Epithelial cell of umbilical artery (primary cell): Measurements from ENCODE around the gene PCDHGB3. TPM values are rescaled to one million over a fixed set of nuclear protein-coding genes. Genes with fewer than 3 reads are reported as not detected.

Experiments
- total RNA-seq: library from RNA; depleted of rRNA; stranded (reverse); fragments of >200 nt; gene quantifications from 2 replicates; pipeline ENCODE4 v1.2.3, GENCODE V29; 2014

Gene PCDHGB3
- total RNA-seq, 1 donor from 2014 or later, result 1.3 TPM

GRCh38 chr5:141407790-141408505 is 37.9 kb downstream of the PCDHGB3 start, which contains the start of gene PCDHGB6:
Gene PCDHGB6 (plus strand): TSS chr5:141408021. CDS start chr5:141408203, 182 bp downstream.

DNA sequence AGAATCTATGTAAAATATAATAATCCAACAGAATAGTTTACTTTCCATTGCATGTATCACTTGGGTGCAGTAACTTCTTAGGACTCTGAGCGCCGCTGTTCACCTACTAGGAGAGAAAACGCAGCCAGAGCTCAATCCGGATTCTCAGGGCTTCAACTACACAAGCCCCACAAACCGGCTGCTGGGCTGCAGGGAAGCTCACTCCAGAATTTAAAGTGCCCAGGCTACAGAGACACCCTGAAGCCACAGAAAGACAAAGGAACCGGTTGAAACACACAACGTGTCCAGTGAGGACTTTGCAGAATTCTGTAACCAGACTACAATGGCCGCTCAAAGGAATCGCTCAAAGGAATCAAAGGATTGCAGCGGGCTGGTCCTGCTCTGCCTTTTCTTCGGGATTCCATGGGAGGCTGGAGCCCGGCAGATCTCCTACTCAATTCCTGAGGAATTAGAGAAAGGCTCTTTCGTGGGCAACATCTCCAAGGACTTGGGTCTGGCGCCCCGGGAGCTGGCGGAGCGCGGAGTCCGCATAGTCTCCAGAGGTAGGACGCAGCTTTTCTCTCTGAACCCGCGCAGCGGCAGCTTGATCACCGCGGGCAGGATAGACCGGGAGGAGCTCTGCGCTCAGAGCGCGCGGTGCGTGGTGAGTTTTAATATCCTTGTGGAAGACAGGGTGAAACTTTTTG is 43.0 kb downstream of the PCDHGB3 start, which contains the start of gene PCDHGA10:
PCDHGA10 (plus strand) TSS at position 134 of the 686 bp plus-strand sequence; CDS start at position 323, 189 bp downstream.

GRCh38 chr5:141417494-141418172 is 47.6 kb downstream of the PCDHGB3 start, which contains the start of gene PCDHGB7:
Gene PCDHGB7 (plus strand): TSS chr5:141417677. CDS start chr5:141417860, 183 bp downstream.

GRCh38 chr5:141420855-141421488 is 50.9 kb downstream of the PCDHGB3 start, which contains the start of gene PCDHGA11:
Gene PCDHGA11 (plus strand): TSS chr5:141421051. CDS start chr5:141421228, 177 bp downstream.

Other genes with a start within 250 kb of the PCDHGB3 start
- gene PCDHB4, start 248.4 kb upstream of the PCDHGB3 start, total RNA-seq, result under 0.01 and 0.15 TPM in 2 replicates
- under 0.01 and 0.46 TPM in 2 replicates for gene PCDHB5, start 235.0 kb upstream of the PCDHGB3 start, total RNA-seq
- gene PCDHB6, start 220.2 kb upstream of the PCDHGB3 start, total RNA-seq, result not detected in 2 replicates
- gene PCDHB7, start 197.6 kb upstream of the PCDHGB3 start, total RNA-seq, result under 0.01 TPM in 1 of 2 replicates, not detected in the other
- under 0.01 and 0.15 TPM in 2 replicates for gene PCDHB8, start 192.5 kb upstream of the PCDHGB3 start, total RNA-seq
- gene PCDHB16, start 187.9 kb upstream of the PCDHGB3 start, total RNA-seq, result under 0.01 TPM in 2 replicates
- 0.15 TPM in 1 of 2 replicates, not detected in the other for gene PCDHB9, start 183.1 kb upstream of the PCDHGB3 start, total RNA-seq
- gene PCDHB10, start 177.9 kb upstream of the PCDHGB3 start, total RNA-seq, result 0.30 and 0.32 TPM in 2 replicates
- gene PCDHB11, start 170.6 kb upstream of the PCDHGB3 start, total RNA-seq, result under 0.01 and 0.15 TPM in 2 replicates
- gene PCDHB12, start 161.5 kb upstream of the PCDHGB3 start, total RNA-seq, result under 0.01 TPM in 1 of 2 replicates, not detected in the other
- 0.15 and 0.65 TPM in 2 replicates for gene PCDHB13, start 156.3 kb upstream of the PCDHGB3 start, total RNA-seq
- 0.61 and 0.65 TPM in 2 replicates for gene PCDHB14, start 146.9 kb upstream of the PCDHGB3 start, total RNA-seq
- 0.32 and 0.46 TPM in 2 replicates for gene PCDHB15, start 124.8 kb upstream of the PCDHGB3 start, total RNA-seq
- gene SLC25A2, start 66.2 kb upstream of the PCDHGB3 start, total RNA-seq, result 0.15 TPM in 1 of 2 replicates, not detected in the other
- 76.7 and 85.6 TPM in 2 replicates for gene TAF7, start 49.5 kb upstream of the PCDHGB3 start, total RNA-seq
- under 0.01 and 0.32 TPM in 2 replicates for gene PCDHGA1, start 39.7 kb upstream of the PCDHGB3 start, total RNA-seq
- 0.46 and 0.65 TPM in 2 replicates for gene PCDHGA2, start 31.5 kb upstream of the PCDHGB3 start, total RNA-seq
- gene PCDHGA3, start 26.4 kb upstream of the PCDHGB3 start, total RNA-seq, result 0.15 and 0.32 TPM in 2 replicates
- under 0.01 and 0.65 TPM in 2 replicates for gene PCDHGB1, start 20.1 kb upstream of the PCDHGB3 start, total RNA-seq
- gene PCDHGA4, start 15.2 kb upstream of the PCDHGB3 start, total RNA-seq, result 1.7 and 1.9 TPM in 2 replicates
- 0.46 and 0.65 TPM in 2 replicates for gene PCDHGB2, start 10.2 kb upstream of the PCDHGB3 start, total RNA-seq
- 0.30 and 0.32 TPM in 2 replicates for gene PCDHGA5, start 6.1 kb upstream of the PCDHGB3 start, total RNA-seq
- 0.76 and 0.97 TPM in 2 replicates for gene PCDHGA6, start 3.6 kb downstream of the PCDHGB3 start, total RNA-seq
- 0.65 and 0.91 TPM in 2 replicates for gene PCDHGA7, start 12.5 kb downstream of the PCDHGB3 start, total RNA-seq
- gene PCDHGB4, start 17.5 kb downstream of the PCDHGB3 start, total RNA-seq, result 4.9 and 10.1 TPM in 2 replicates
- 0.46 and 0.97 TPM in 2 replicates for gene PCDHGA8, start 22.4 kb downstream of the PCDHGB3 start, total RNA-seq
- 6.1 and 9.1 TPM in 2 replicates for gene PCDHGB5, start 27.7 kb downstream of the PCDHGB3 start, total RNA-seq
- 0.76 and 0.97 TPM in 2 replicates for gene PCDHGA9, start 32.5 kb downstream of the PCDHGB3 start, total RNA-seq
- 0.97 and 1.1 TPM in 2 replicates for gene PCDHGB6, start 37.8 kb downstream of the PCDHGB3 start, total RNA-seq
- 2.3 TPM in 2 replicates for gene PCDHGA10, start 42.7 kb downstream of the PCDHGB3 start, total RNA-seq
- 2.9 and 3.3 TPM in 2 replicates for gene PCDHGB7, start 47.4 kb downstream of the PCDHGB3 start, total RNA-seq
- gene PCDHGA11, start 50.8 kb downstream of the PCDHGB3 start, total RNA-seq, result 5.3 and 5.8 TPM in 2 replicates
- 5.2 and 5.9 TPM in 2 replicates for gene PCDHGA12, start 60.3 kb downstream of the PCDHGB3 start, total RNA-seq
- 6.5 and 7.8 TPM in 2 replicates for gene PCDHGC3, start 105.7 kb downstream of the PCDHGB3 start, total RNA-seq
- 0.32 and 0.46 TPM in 2 replicates for gene PCDHGC4, start 114.8 kb downstream of the PCDHGB3 start, total RNA-seq
- 0.32 TPM in 1 of 2 replicates, not detected in the other for gene PCDHGC5, start 118.8 kb downstream of the PCDHGB3 start, total RNA-seq
- gene DIAPH1, start 248.8 kb downstream of the PCDHGB3 start, total RNA-seq, result 23.7 and 36.1 TPM in 2 replicates